Raji (cell line): ENCODE data around the gene KIF3C.

Source experiments
- POLR2A ChIP-seq: IDR thresholded peaks from 2 replicates; pipeline ENCODE4 v1.6.1; 2011; ENCODE audit warnings: low read depth, low read length, control low read depth; ENCODE audit not compliant: insufficient read depth

KIF3C gene

DNA sequence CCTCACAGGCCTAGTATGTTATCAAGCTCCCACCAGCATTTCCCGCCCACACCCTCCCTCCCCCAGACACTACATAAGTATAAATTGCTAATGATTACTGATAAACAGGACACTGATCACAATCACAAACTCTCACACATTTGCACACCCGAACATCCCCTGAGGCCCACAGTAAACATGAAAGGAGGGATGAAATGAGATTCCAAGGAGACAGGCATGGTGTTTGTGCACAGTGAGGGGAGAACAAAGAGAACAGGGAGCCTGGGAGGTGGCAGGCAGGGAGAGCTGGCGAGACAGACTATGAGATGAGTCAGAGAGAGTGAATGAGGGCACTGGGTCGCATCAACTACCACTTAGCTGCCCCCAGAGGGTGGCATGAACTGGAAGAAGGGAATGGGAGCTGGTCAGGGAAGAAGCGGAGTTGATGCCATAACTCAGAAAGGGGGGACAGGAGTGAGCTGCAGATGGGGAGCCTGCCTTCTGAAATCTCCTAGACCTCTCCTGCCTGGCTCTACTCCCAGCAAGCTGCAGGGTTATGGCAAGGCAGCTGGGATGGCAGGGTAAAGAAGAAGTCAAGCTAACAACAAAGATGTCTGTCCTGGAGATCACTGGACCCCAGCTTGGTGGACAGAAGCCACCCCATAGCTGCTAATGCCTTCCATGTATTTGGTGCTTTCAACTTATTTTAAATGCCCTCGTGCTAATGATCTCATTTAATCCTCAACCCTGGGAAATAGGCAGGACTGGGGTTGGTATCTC is 5.1 kb downstream of the KIF3C start:
- TF ChIP-seq POLR2A: no peak

DNA sequence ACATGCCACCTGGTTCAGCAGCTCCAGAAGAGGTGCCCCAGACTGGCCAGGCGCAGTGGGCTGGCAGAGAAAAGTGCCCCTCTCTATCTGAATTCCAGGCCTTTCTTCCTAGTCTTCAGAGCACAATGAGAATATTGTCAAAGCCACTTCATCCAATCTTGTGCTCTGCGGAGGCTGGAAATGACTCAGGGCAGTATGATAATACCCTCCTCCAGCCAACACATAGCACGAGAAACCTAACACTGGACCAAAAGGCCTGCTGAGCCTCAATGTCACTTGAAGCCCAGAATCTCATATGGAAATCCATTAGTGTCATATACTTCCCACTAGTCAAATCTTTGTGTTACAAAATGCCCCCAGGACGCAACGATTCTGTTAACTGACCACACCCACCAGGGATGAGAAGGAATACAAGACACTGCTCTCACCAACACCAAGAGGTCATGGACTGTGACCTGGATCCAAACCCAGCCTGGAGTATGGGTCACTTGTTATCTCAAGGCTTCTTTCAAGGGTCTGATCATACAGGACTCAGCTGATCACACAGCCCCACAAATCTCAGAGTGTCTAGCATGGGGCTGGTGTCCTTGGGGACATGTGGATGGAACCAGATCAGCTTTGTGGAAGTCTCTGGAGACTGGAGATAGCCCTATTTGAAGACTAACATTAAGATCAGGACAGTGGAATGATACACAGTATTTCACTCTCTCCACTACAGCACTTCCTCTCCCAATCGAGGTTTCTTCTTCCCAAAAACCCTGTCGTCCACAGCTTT is 10.1 kb downstream of the KIF3C start:
- no peak for TF ChIP-seq POLR2A

DNA sequence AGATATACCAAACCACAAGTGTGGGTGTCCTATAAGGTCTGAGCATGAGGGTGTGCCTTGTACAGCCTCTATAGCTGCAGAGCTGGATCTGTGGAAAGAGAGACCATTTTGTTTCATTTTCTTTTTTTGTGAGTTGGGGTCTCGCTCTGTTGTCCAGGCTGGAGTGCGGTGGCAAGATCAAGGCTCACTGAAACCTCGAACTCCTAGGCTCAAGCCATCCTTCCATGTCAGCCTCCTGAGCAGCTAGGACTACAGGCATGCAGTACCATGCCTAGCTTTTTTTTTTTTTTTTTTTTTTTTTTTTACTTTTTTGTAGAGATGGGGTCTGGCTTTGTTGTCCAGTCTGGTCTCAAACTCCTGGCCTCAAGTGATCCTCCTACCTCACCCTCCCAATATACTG is 10.7 kb downstream of the KIF3C start:
- no peak for TF ChIP-seq POLR2A

DNA sequence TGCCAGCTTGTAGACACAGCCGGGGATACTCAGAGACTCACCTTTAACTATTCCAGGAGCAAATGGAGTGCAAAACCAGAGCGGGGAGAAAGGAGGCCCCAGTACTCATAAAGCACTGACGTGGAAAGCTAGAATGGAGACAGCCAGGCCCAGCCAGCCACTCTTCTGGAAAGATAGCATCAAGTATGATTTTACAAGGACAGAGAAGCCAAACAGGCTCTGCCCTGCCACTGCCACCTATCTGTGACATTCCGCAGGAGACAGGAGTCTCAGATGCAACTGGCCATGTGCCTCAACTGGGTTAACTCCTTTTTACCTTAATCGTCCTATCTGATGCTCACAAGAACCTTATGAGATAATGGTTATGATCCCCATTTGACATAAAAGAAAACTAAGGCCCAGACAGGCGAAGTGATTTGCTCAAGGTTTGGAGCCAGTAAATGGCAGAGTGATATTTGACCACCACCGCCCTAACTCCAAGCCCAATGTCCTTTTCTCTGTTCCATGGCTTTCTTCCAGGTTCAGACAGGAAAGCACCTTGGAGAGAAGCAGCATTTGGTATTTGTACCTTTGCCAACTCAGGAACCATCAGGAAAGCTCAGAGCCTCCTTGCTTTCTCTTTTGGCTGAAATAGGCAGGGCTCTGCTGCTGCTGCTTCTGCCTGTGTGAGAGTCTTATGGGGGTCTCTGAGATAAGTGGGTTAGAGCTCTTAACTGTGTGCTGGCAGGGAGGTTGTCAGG is 15.6 kb downstream of the KIF3C start:
- no peak for TF ChIP-seq POLR2A

DNA sequence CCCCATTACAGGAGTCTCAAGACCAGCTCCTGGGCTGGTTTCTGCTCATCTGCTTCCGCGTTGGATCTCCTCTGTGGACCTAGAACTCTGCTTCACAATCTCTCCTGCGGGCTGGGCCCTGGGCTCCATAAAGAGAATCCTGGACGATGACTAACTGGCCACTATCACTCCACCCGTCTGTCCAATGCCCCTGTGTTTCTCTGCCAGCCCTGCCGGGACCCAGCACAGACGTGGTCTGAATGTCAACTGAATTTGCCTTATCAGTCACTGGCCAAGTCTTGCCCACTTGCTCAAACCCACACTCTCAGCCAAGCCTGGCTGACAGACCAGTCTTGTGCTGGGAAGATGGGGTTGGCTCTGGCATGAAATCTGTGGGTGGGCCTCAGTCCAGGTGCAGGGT is 17.4 kb downstream of the KIF3C start:
- TF ChIP-seq POLR2A: no peak

DNA sequence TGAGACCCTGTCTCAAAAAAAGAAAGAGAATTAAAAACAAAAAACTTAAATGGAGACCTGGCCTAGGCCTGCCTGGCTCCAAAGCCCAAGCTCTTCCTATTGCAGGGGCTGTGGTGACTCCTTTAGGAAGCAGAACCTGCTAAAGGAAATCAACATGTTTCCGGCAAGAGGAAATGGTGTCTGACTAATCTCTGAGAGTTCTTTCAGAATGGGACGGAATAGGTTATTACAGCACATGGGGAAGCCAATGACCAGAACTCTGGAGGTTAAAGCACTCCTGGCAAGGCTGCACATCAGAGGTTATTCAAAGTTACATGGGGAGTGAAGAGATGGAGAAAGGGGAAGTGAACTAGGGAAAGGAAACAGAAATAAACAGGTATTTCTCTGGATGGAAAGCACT is 21.4 kb downstream of the KIF3C start:
- no peak for TF ChIP-seq POLR2A

DNA sequence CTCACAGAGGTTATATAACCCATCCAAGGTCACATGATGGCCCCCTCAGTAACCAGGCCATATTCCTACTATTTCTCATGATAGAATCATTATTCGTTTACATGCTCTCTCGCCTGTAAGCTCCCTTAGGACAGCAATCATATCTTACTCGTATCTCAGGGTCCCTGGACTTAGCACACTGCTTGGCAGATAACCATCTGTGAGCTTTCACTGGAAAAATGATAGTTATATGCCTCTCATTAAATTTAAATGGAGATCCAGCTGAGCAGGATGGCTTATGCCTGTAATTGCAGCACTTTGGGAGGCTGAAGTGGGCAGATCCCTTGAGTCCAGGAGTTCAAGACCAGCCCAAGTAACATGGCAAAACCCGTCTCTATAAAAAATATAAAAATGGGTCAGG is 21.9 kb downstream of the KIF3C start:
- TF ChIP-seq POLR2A: no peak

DNA sequence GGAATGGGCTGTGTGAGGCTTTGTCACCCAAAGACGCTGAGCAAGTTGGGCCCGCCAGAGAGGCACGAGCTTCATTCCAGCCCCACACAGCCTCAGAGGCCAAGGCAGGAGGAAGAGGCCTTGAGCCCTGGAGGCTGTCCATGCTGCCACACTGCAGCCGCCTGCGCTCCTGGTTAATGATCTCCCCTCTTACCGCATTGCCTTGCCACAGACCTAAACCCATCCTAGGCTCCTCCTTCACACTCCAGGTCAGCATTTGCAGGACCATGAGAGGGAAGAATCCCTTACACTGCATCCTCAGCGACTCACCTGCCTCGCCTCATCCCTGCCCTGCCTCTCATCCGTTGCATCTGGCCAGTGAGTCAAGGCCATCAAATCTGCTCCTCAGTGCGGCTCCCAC is 24.6 kb downstream of the KIF3C start:
- TF ChIP-seq POLR2A: no peak

DNA sequence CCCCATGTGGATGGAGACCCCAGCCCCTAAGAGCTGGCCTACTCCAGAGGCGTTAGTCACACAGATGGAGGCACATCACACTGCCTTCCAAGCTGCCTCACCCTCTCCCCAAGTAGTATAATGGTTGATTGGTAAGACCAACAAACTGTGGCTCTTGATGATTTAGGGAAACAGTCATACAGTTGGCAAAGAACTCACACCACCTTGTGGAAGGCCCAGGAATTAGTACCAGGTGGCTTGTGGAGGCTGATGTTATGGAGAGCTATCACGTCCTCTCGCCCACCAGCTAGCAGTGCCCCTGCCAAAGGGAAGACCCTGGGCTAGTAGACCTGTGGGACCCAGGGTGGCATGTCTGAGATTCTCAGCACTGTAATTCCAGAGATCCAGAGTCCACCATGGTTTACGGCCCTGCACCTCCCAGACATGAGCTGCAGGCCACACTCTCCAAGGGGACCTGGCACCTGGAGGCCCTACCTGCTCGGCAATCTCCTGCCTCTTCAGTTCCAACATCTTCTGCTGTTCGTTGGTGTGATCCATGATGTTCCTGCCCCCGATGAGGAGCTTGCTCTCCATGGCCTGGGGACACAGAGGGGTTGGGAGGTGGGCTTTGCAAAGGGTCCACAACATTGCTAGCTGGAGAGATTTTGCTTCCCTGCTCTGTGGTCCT is 26.3 kb downstream of the KIF3C start:
- TF ChIP-seq POLR2A: no peak

DNA sequence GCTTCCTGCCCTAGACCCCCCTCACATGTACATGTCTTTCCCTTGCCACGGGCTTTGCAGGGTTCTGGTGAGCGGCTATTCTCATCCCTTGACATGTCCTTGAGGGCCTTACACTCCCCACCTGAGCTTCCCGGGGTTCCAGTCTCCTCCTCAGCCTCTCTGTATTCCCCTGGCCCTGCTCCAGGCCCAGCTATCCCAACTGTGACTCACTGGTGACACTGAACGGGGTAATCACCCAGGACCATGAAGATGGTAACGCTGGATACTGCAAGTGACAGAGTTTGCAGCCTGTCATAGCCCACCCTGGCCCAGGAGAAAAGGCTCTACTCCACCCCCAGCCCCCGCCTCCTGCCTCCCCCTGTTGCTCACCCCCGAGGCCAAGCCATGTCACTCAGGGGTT is 27.3 kb downstream of the KIF3C start:
- TF ChIP-seq POLR2A: no peak

DNA sequence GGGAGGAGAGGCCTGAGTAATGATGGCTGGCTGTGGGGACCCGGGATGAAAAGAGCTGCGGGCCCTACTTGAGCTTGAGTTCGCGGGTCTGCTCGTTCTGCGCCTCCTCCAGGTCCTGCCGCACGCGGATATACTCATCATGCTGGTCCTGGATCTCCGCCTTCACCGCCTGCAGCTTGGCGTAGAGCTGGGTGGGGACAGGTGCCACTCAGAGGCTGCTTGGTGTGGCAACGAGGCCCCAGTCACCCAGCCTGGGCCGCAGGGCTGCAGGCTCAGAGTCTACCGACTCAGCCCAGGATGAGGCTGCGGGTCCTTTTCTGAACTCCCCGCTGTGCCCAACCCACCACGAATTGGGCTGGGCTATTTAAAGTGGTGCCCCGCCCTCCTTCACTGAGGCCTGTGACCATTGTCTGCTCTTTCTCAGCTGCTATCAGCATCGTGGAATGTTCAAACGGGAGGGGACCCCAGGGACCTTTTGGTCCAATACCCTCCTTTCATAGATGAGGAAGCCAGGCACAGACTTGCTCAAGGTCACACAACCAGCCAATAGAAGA is 28.0 kb downstream of the KIF3C start:
- no peak for TF ChIP-seq POLR2A

DNA sequence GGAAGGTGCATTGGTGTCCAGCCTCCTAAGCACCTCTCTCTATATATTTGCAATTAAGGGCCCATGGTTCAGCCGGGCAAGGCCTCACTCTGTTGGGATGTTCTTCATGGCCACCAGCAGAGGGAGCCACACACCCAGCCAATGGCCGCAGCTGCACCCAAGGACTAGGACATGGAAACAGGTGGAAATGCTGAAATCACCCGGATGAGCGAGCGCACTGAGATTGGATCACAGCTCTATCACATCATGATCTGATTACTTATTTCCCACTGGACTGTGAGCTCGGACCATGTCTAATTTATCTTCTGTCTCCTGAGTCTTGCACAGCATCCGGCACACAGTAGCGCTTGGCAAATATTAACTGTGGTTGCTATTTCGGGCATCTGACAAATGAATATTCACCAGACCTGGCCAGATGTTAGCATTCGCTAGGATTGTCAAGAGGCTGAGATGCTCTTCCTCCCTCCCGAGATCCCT is 31.2 kb downstream of the KIF3C start:
- no peak for TF ChIP-seq POLR2A

DNA sequence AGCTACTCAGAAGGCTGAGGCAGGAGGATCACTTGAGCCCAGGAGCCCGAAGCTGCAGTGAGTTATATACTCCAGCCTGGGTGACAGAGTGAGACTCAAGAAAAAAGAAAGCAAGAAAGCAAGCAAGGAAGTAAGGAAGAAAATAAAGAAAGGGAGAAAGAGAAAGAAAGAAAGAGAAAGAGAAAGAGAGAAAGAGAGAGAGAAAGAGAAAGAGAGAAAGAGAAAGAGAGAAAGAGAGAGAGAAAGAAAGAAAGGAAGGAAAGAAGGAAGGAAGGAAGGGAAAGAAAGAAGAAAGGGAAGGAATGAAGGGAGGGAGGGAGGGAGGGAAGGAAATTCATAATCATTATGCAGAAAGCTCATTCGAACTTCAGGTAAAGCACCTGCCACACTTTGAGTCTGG is 33.9 kb downstream of the KIF3C start:
- no peak for TF ChIP-seq POLR2A

DNA sequence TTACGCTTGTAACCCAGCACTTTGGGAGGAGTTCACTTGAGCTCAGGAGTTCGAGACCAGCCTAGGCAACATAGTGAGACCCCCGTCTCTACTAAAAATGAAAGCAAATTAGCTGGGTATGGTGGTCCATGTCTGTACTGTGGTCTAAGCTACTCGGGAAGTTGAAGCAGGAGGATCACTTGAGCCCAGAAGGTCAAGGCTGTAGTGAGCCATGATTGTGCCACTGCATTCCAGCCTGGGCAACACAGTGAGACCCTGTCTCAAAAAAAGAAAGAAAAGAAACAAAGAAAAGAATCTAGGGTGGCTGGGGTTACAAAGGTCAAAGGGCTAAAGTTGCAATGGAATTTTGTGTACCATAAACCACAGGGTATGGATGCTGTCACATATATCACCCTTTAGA is 41.3 kb downstream of the KIF3C start:
- no peak for TF ChIP-seq POLR2A

DNA sequence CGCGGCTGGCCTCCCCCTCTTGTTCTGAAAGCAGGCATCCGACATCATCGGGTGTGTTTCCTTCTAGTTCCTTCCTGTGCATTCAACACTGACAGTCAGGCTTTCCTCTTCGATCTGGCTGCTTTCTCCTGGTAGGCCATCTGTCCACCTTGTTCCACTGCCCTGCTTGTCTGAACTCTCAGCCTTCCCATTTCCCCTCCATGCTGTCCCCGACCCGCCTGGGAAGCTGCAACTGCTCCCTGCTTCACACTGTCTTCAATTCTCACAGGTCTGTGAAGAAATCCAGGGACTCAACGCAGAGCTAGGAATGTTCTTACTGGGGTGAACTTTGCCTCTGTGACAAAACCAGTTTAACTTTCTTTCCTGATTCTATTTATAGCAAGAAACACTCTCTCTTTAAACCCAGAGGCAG is 43.0 kb downstream of the KIF3C start:
- TF ChIP-seq POLR2A: no peak
